H1 (cell line): ENCODE results near the gene EPB41L4A. TPM values are rescaled to one million over a fixed set of nuclear protein-coding genes. Genes with fewer than 3 reads are reported as not detected.

Experiments
- E2F6 ChIP-seq: IDR thresholded peaks from 2 replicates; pipeline ENCODE4 v1.6.1; 2012; ENCODE audit warnings: inconsistent platforms
- SIN3A ChIP-seq, 2 experiments: IDR thresholded peaks in 1 of 2; conservative IDR thresholded peaks in 1 of 2; 2 replicates each; pipeline ENCODE4 v1.6.1; 2011 to 2012; ENCODE audit warnings: low read length in 2 of 2, improper control_type of control experiment in 1 of 2, low read depth in 1 of 2, mild to moderate bottlenecking in 1 of 2
- SP1 ChIP-seq: IDR thresholded peaks from 2 replicates; pipeline ENCODE4 v1.6.1; 2011; ENCODE audit warnings: low read depth, low read length
- TEAD4 ChIP-seq: IDR thresholded peaks from 2 replicates; pipeline ENCODE4 v1.6.1; 2012; ENCODE audit warnings: low read depth, low read length, inconsistent platforms, mixed read lengths
- polyA plus RNA-seq, 7 experiments: library from polyadenylated mRNA; depleted of rRNA in 3 of 7; stranded (reverse) in 5 of 7; unstranded in 2 of 7; fragments of >200 nt in 5 of 7; fragments of 200-250 nt in 2 of 7; gene quantifications; 1 replicate in 5 of 7; 2 replicates in 1 of 7; 4 replicates in 1 of 7; pipeline versions ENCODE4 v1.2.1 to v1.2.3, GENCODE V29; 2011 to 2013; ENCODE audit warnings: missing spikeins in 2 of 7, mixed read lengths in 2 of 7
- total RNA-seq: library from RNA; stranded (reverse); fragmentation: NEBNext Ultra II Directional; extraction: Animal tissue kit (Norgen Biotek cat#: 25700); gene quantifications from 2 replicates; pipeline ENCODE4 v1.2.1, GENCODE V29; 2021

Gene EPB41L4A
- total and polyA plus RNA-seq, 2 of the 8 experiments (the other 6 are each of a cell fraction or from before 2014, with no cell fraction given), result 1.6 to 4.6 TPM

- TF ChIP-seq E2F6 (no peak), SP1 (no peak), SIN3A (conservative IDR thresholded peaks at IDR 0.05 in 1 of 2, IDR thresholded peaks at IDR 0.05 in 1 of 2; ENCODE audit: low read depth in 1 of 2, low read length in 2 of 2) (no peak), TEAD4 (no peak)
These were observed 74.5 kb downstream of the EPB41L4A start (continued) for GRCh38 chr5:112344540-112344939.
